Stimulated activated naive B cell treated with anti-CD40 and anti-IgM and Interleukin-4, amounts not matched to agents 10 μg/mL and 1 μg/mL and 100 μg/mL, for 72 hours (primary cell): ENCODE results near the gene PKIG.
A peak's percentile ranks its signal among the peaks of the same experiment; 100 is the strongest.

Source experiments
- ATAC-seq, 2 donors: fragments of 150-1000 bp; cut with Tn5 transposase; replicated peaks; 2 replicates each; pipeline ENCODE4 v1.10.0; 2021; ENCODE audit warnings: moderate library complexity in 1 of 2
- DNase-seq: peaks from one replicate; pipeline ENCODE4 v3.0.0; 2021
- H3K27ac Mint-ChIP-seq: one replicate; pipeline ENCODE4 v1.8.0; 2022; ENCODE audit warnings: mild to moderate bottlenecking, mixed read lengths
- H3K27me3 Mint-ChIP-seq, 2 donors: one replicate each; pipeline ENCODE4 v1.8.0; 2022; ENCODE audit warnings: mixed read lengths in 2 of 2
- H3K36me3 Mint-ChIP-seq, 2 donors: one replicate each; pipeline ENCODE4 v1.8.0; 2022; ENCODE audit warnings: mixed read lengths in 2 of 2, mild to moderate bottlenecking in 1 of 2
- H3K4me1 Mint-ChIP-seq, 2 donors: one replicate each; pipeline ENCODE4 v1.8.0; 2022; ENCODE audit warnings: mixed read lengths in 2 of 2, mild to moderate bottlenecking in 1 of 2
- H3K4me3 Mint-ChIP-seq, 2 donors: one replicate each; pipeline ENCODE4 v1.8.0; 2022; ENCODE audit warnings: mild to moderate bottlenecking in 2 of 2, mixed read lengths in 2 of 2, moderate library complexity in 1 of 2
- H3K9me3 Mint-ChIP-seq, 2 donors: one replicate each; pipeline ENCODE4 v1.8.0; 2022; ENCODE audit warnings: mixed read lengths in 2 of 2, mild to moderate bottlenecking in 1 of 2

Gene PKIG

DNA sequence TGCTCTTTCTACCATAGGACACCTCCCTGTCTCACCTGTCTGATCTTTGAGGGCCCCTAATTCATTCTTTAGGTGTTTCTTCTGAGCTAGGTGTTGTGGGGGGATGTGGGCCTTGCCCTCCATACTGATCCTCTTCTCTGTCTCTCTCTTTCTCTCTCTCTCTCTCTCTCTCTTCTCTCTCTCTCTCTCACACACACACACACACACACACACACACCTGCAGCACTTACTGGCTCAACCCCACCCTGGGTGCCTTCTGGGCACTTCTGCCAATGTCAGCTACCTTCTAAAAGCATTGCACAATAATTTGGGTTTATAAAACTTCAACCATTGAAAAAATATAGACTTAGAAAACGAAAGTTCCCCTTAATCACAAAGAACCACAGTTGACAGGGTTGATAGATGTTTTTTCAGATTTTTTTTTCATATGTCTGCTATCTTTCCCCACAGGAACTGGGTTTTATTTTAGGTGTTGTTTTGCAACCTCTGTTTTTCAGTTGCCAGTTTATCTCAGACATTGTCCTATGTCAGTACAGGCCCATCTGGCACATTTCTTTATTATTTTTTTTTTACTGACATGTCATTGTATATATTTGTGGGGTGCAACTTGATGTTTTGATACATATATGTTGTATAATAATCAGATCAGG, 28.1 kb downstream of the PKIG start:
- ATAC-seq, result peak in 1 of 2 donors; percentile 34
- peaks cover 47 to 48% of the 10 kb centered on the region in 2 donors for H3K36me3 Mint-ChIP-seq
- H3K9me3 Mint-ChIP-seq, result no peaks in the 10 kb centered on the region
- no peak for DNase-seq
- H3K27me3 Mint-ChIP-seq, result no peaks in the 10 kb centered on the region
- H3K4me3 Mint-ChIP-seq, result peak overlapping the region; percentile 53 to 77
- peak overlapping the region; percentile 86 for H3K27ac Mint-ChIP-seq
- H3K4me1 Mint-ChIP-seq, result peaks cover 34 to 70% of the 10 kb centered on the region in 2 donors

DNA sequence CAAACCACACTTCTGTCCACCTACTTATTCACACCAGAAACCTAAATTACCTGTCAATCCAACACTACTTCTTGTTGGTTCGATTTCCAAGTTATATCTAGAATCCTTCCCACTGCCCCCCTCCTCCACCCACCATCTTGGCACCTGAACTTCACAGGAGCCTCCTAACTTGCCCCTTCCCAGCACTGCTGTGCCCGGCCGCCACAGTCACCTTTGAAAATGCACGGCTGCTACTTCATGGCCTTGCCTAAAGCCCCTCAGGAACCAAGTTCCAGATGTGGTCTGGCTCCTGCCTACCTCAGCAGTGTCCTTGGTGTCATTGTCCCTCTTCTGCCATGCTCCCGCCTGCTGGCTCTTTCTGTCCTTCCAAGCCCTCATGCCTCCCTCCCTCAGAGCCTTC, 31.2 kb downstream of the PKIG start:
- Mint-ChIP-seq H3K4me3 (no peak overlapping the region), H3K4me1 (peaks cover 57 to 85% of the 10 kb centered on the region in 2 donors), H3K27ac (peak overlapping the region; percentile 98), H3K9me3 (no peaks in the 10 kb centered on the region), H3K27me3 (no peaks in the 10 kb centered on the region), H3K36me3 (peaks cover 52 to 56% of the 10 kb centered on the region in 2 donors)
- ATAC-seq (no peak), DNase-seq (no peak)

DNA sequence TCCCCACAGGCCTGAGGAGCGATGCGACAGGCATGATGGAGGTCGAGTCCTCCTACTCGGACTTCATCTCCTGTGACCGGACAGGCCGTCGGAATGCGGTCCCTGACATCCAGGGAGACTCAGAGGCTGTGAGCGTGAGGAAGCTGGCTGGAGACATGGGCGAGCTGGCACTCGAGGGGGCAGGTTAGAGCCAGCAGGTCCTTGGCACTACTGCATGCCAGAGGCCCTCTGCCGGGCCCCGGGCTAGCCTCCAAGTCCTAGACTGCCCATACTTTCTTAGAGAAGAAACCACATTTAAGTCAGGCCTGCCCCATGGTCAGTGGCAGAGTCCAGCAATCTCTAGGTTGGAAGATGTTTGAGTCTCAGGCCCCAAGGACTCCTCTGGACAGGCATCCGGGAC, 32.1 kb downstream of the PKIG start:
- Mint-ChIP-seq H3K27ac (peak overlapping the region; percentile 98), H3K4me1 (peaks cover 56 to 81% of the 10 kb centered on the region in 2 donors)

DNA sequence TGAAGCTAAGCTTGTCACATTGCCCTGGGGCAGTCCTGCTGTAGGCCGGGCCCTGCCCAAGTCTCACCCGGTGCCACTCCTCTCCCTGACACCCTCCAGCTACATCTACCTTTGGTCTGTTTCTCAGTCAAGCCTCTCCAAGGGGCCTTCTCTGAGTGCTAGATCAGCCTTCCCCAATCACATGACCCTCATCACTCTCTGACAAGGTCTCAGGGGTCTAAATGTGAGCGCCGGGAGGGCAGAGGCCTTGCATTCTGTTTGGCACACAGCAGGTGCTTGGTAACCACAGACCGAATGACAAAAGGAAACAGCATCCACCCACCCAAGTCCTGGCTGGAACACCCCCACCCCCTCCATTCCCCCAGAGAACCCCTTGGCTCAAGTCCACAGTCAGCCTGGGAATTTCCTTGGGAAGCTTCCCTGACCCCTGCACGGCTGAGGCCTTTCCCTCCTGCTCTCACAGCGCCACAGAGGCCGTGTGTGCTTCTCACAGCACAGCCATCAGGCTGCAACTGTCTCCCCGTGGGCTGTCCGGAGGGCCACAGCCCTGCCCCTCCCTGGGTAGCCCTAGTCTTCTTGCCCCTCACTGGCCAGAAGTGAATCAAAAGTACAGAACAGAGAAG, 32.9 kb downstream of the PKIG start:
- Mint-ChIP-seq H3K27ac (peak overlapping the region; percentile 98), H3K27me3 (no peaks in the 10 kb centered on the region), H3K4me3 (peak overlapping the region; percentile 57 to 78), H3K9me3 (no peaks in the 10 kb centered on the region), H3K4me1 (peaks cover 54 to 81% of the 10 kb centered on the region in 2 donors), H3K36me3 (peaks cover 64 to 69% of the 10 kb centered on the region in 2 donors)
- ATAC-seq (peak; percentile 72 to 78), DNase-seq (peak; percentile 35)

More for the DNA sequence above, 32.1 kb downstream of the PKIG start:
- DNase-seq (no peak), ATAC-seq (no peak)
- Mint-ChIP-seq H3K9me3 (no peaks in the 10 kb centered on the region), H3K4me3 (no peak overlapping the region), H3K36me3 (peaks cover 56 to 61% of the 10 kb centered on the region in 2 donors), H3K27me3 (no peaks in the 10 kb centered on the region)

DNA sequence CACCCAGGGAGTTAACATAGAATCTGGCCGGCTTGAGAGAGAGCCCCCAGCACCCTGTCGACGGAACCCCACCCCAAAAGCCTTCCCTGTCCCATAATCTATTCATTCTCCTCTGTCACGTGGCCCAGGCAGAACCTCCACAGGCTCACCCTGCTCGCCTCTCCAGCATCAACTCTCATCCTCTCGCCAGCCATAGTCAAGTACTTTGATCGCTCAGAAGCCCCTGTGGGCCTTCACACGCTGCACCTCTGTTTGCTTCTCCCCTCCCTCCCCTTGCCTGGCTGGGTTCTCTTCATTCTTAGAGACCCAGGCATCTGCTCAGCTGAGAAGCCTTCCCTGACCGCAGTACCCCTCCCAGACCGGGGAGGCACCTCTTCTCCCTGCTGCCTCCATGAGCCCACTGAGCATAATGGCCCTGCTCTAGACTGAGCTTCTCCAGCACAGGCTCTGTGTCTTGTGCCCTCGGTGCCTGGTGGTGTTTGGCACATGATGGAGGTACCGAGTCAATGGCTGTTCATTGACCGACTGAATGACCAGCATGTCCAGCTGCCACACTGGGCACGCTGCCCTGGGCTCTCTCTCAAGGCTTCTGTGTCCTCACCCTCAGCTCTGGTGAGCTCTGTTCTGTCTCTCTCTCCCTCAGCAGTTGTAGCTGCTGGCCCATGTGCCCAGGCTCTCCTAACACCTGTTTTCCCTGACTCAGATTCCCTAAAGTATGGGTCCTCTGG, 33.7 kb downstream of the PKIG start:
- Mint-ChIP-seq H3K36me3 (peaks cover 66 to 73% of the 10 kb centered on the region in 2 donors), H3K27ac (peak overlapping the region; percentile 98), H3K9me3 (no peaks in the 10 kb centered on the region), H3K4me3 (peak overlapping the region in 1 of 2 donors; percentile 10), H3K4me1 (peaks cover 53 to 77% of the 10 kb centered on the region in 2 donors), H3K27me3 (no peaks in the 10 kb centered on the region)
- no peak for ATAC-seq
- DNase-seq, result no peak

DNA sequence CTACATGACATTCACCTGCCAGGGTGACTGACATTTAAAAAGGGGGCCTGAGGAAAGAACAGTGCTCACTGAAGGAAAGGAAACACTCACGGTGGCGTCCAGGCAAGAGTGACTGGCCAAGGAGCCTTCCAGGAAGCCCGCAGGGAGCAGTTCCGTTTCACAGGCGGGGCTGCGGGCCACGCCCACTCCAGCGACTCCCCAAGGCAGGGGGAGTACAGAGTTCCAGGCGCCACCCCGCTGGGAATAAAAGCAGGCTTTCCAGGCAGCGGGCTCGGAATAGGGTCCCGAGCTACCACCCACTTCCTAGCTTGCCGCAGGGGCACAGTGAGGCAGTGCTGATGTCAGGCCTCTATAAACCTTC, 34.2 kb downstream of the PKIG start:
- Mint-ChIP-seq H3K36me3 (peaks cover 64 to 75% of the 10 kb centered on the region in 2 donors), H3K9me3 (no peaks in the 10 kb centered on the region), H3K4me3 (no peak overlapping the region), H3K27ac (peak overlapping the region; percentile 98), H3K27me3 (no peaks in the 10 kb centered on the region), H3K4me1 (peaks cover 51 to 72% of the 10 kb centered on the region in 2 donors)
- DNase-seq (no peak), ATAC-seq (no peak)

DNA sequence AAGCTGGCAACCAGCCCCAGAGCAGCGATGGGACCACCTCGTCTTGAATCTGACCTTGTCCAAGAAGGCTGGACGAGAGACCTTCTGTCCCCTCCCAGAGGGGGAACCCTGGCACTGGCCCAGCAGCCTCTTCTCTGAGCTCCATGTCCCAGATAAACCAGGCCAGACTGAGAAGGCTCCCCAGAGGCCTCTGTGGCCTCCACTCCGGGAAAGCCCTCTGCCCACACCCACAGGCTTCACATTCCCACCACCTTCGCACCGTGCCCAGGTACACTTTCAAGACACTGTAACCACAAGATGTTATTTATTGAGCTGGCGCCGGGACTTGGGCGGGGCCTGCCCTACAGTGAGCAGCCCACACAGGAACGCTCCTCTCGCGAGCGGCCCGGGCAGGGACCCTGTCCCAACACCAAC, 35.9 kb downstream of the PKIG start:
- Mint-ChIP-seq H3K27me3 (no peaks in the 10 kb centered on the region), H3K36me3 (peaks cover 77 to 91% of the 10 kb centered on the region in 2 donors), H3K27ac (peak overlapping the region; percentile 92), H3K9me3 (peaks cover 0 to 3% of the 10 kb centered on the region in 2 donors), H3K4me1 (peaks cover 49 to 67% of the 10 kb centered on the region in 2 donors), H3K4me3 (peak overlapping the region; percentile 5 to 13)
- DNase-seq (no peak), ATAC-seq (peak; percentile 20 to 22)

DNA sequence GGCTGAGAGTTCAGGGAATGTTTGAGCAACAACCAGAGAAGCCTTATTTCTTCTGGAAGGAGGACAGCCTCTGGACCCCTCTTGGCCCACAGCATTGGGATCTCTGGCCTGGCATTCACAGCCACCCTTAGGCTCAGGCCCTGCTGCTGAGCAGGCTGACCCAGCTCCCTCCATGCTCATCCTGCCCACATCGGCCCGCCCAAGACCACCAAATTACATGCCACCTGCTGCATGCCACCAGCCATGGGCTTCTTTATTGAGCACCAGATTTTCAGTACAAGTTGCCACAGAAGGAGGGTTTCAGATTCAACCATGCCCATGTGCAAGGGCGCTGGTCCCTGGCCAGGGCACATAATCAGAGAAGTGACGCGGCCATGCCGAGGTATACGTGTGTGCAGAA, 36.9 kb downstream of the PKIG start:
- Mint-ChIP-seq H3K27ac (peak overlapping the region; percentile 70), H3K9me3 (peaks cover 0 to 3% of the 10 kb centered on the region in 2 donors), H3K4me3 (no peak overlapping the region), H3K36me3 (peaks cover 76 to 89% of the 10 kb centered on the region in 2 donors), H3K27me3 (no peaks in the 10 kb centered on the region), H3K4me1 (peaks cover 43 to 57% of the 10 kb centered on the region in 2 donors)
- DNase-seq, result no peak
- no peak for ATAC-seq

DNA sequence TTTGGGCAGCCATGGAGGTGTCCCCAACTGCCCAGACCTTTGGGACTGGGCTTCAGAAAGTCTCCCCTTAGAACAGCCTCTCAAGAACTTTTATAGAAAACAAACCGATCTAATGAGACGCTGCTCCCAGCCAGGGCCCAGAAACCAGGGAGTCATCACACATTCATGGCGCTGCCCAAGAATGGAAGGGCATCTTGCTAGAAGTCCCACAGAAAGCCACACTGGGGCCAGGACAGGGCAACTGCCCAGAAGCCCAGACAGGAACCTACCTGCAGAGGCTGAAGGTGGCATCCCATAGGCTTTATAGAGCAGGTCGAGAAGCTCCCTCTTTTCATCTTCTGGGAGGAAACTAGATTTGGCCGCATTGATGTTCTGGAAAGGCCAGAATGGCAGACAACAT, 37.7 kb downstream of the PKIG start:
- no peaks in the 10 kb centered on the region for H3K27me3 Mint-ChIP-seq
- peaks cover 71 to 90% of the 10 kb centered on the region in 2 donors for H3K36me3 Mint-ChIP-seq
- no peak for DNase-seq
- no peak for ATAC-seq
- peaks cover 40 to 50% of the 10 kb centered on the region in 2 donors for H3K4me1 Mint-ChIP-seq
- H3K4me3 Mint-ChIP-seq, result no peak overlapping the region
- H3K27ac Mint-ChIP-seq, result peak overlapping the region; percentile 89
- peaks cover 0 to 3% of the 10 kb centered on the region in 2 donors for H3K9me3 Mint-ChIP-seq

DNA sequence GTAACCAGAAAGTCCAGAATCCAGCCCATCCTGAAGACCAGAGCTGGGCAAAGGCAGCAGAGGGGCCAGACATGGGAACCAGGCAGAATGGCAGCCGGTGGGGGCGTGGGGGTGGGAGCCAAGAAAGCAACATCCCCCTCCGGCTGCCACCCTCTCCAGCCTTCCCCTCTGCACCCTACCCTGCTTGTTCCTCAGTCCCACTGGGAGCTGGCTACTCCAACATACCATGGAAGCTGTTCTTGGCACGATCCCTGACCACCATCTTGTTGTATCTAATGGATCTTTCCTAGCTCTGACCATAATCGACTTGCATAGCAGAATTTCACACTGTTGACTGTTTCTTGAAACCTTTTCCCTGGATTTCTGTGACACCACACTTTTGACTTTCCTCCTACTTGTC, 38.9 kb downstream of the PKIG start:
- Mint-ChIP-seq H3K36me3 (peaks cover 64 to 81% of the 10 kb centered on the region in 2 donors), H3K4me3 (peak overlapping the region in 1 of 2 donors; percentile 0), H3K27me3 (no peaks in the 10 kb centered on the region), H3K27ac (peak overlapping the region; percentile 76), H3K4me1 (peaks cover 27 to 37% of the 10 kb centered on the region in 2 donors), H3K9me3 (peaks cover 0 to 3% of the 10 kb centered on the region in 2 donors)
- no peak for ATAC-seq
- DNase-seq, result no peak

DNA sequence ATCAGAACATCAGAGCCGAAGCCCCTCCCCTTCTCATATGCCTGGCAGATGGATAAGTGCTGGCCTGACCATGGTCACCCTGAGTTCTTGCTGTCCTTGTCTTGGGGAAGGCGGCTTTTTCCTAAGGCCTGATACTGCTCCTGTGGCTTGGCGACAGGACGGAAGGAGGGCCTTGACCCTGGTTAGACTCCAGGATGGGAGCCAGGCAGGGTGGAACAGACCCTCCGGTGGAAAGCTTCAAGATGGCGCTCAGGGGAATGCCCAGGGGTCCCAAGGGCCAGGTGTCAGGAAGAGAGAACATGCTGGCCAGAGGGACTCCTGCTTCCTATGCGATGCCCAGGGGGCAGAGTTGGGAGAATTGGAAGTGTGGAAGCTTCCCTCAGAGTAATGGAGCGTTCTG, 39.6 kb downstream of the PKIG start:
- H3K9me3 Mint-ChIP-seq, result peaks cover 0 to 3% of the 10 kb centered on the region in 2 donors
- peaks cover 66 to 83% of the 10 kb centered on the region in 2 donors for H3K36me3 Mint-ChIP-seq
- H3K27ac Mint-ChIP-seq, result peak overlapping the region; percentile 76
- H3K4me1 Mint-ChIP-seq, result peaks cover 24 to 31% of the 10 kb centered on the region in 2 donors
- no peaks in the 10 kb centered on the region for H3K27me3 Mint-ChIP-seq
- H3K4me3 Mint-ChIP-seq, result no peak overlapping the region
- DNase-seq, result no peak
- no peak for ATAC-seq

DNA sequence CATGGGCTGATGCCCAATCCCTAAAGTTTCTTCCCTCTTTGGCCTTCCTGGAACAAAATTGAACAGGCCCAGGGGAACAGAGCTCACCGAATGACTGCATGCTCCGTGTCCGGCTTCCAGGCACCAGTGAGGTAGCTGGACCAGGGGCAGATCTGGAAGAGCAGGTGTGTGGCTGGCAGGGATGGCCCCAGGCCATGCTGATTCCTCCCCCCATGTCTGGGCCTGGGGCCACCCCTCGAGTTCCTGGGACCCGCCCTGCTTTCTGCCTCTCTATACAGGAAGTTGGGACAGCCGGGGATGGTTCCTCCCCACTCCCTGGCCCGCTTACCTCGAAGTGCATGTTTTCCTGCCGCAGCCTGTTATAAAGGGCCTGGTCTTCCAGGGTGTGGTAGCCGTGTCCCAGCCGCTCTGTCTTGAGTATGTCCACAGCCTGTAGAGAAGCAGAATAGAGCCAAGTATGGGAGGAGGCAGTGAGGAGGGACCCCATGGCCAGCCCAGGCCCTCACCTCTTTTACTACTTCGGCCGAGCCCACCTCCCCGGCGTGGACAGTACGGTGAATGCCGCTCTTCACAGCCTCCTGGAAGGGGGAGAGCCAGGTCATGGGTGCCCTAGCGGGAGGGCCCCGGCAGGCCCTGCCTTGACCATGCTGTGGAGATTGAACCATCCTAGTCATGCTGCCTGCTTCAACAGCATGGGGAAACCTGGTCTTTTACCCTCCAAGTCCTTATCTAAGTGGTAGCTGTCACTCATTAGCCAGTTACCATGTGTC, 40.3 kb downstream of the PKIG start:
- peak overlapping the region in 1 of 2 donors; percentile 21 for H3K4me3 Mint-ChIP-seq
- peaks cover 0 to 3% of the 10 kb centered on the region in 2 donors for H3K9me3 Mint-ChIP-seq
- ATAC-seq (no peak), DNase-seq (no peak)
- no peaks in the 10 kb centered on the region for H3K27me3 Mint-ChIP-seq
- H3K27ac Mint-ChIP-seq, result peak overlapping the region; percentile 47
- peaks cover 20 to 28% of the 10 kb centered on the region in 2 donors for H3K4me1 Mint-ChIP-seq
- peaks cover 67 to 81% of the 10 kb centered on the region in 2 donors for H3K36me3 Mint-ChIP-seq

DNA sequence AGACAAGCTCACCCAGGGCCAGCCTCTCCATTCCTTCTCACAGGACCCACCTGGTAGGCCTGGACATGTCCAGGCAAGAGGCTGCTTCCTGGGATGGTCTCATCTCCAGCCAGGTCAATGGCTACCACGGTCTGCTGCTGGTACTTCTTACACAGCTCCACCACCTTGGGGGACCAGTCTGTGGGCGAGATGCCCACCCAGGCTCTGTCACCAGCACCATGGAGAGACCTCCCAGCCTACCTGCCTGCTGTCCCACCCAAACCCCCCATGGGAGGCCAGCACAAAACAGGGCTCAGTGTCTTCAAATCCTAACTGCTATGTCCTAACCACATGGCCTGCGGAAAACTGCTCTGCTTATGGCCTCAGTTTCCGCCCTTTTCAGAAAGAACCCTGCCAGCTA, 41.8 kb downstream of the PKIG start:
- peaks cover 0 to 3% of the 10 kb centered on the region in 2 donors for H3K9me3 Mint-ChIP-seq
- no peak overlapping the region for H3K27ac Mint-ChIP-seq
- DNase-seq, result no peak
- peaks cover 58 to 74% of the 10 kb centered on the region in 2 donors for H3K36me3 Mint-ChIP-seq
- H3K27me3 Mint-ChIP-seq, result no peaks in the 10 kb centered on the region
- peaks cover 12 to 17% of the 10 kb centered on the region in 2 donors for H3K4me1 Mint-ChIP-seq
- ATAC-seq, result no peak
- no peak overlapping the region for H3K4me3 Mint-ChIP-seq
